ENCODE measurements around the gene SOX2. TPM values are rescaled to one million over a fixed set of nuclear protein-coding genes. Genes with fewer than 3 reads are reported as not detected.

SOX2 gene
- total RNA-seq, 2 donors from 2014 or later, result not detected

- peaks cover 4% of the 10 kb centered on the region for H3K36me3 Mint-ChIP-seq
- H3K27ac Mint-ChIP-seq, result no peak overlapping the region
- no peak overlapping the region for H3K4me3 Mint-ChIP-seq
- H3K4me1 Mint-ChIP-seq (ENCODE audit: low read depth in 2 of 2), result peaks cover 6% of the 10 kb centered on the region in 2 donors
- H3K9me3 Mint-ChIP-seq, result peaks cover 3% of the 10 kb centered on the region
- peaks cover 31 to 60% of the 10 kb centered on the region in 2 donors for H3K27me3 Mint-ChIP-seq
- DNase-seq (ENCODE audit: low spot score), result no peak
- ATAC-seq, result no peak
Measured at GRCh38 chr3:181712553-181713279, 991 bp downstream of the SOX2 start.

- H3K4me3 Mint-ChIP-seq, result no peak overlapping the region
- peaks cover 26 to 60% of the 10 kb centered on the region in 2 donors for H3K27me3 Mint-ChIP-seq
- H3K36me3 Mint-ChIP-seq, result peaks cover 4% of the 10 kb centered on the region
- ATAC-seq (no peak), DNase-seq (ENCODE audit: low spot score) (no peak)
- peaks cover 3% of the 10 kb centered on the region for H3K9me3 Mint-ChIP-seq
- peaks cover 6% of the 10 kb centered on the region in 2 donors for H3K4me1 Mint-ChIP-seq (ENCODE audit: low read depth in 2 of 2)
- H3K27ac Mint-ChIP-seq, result no peak overlapping the region
Measured at GRCh38 chr3:181713280-181713647, 1.5 kb downstream of the SOX2 start.

GRCh38 chr3:181713676-181714612, 2.2 kb downstream of the SOX2 start:
- DNase-seq (ENCODE audit: low spot score), result no peak
- H3K36me3 Mint-ChIP-seq, result peaks cover 4% of the 10 kb centered on the region
- H3K4me3 Mint-ChIP-seq, result no peak overlapping the region
- ATAC-seq, result no peak
- H3K27ac Mint-ChIP-seq, result no peak overlapping the region
- peaks cover 3% of the 10 kb centered on the region for H3K9me3 Mint-ChIP-seq
- H3K27me3 Mint-ChIP-seq, result peaks cover 32 to 64% of the 10 kb centered on the region in 2 donors
- peaks cover 6% of the 10 kb centered on the region in 2 donors for H3K4me1 Mint-ChIP-seq (ENCODE audit: low read depth in 2 of 2)

GRCh38 chr3:181715571-181716340, 4.0 kb downstream of the SOX2 start:
- H3K36me3 Mint-ChIP-seq, result peaks cover 4% of the 10 kb centered on the region
- no peaks in the 10 kb centered on the region for H3K4me1 Mint-ChIP-seq (ENCODE audit: low read depth in 2 of 2)
- peaks cover 39 to 68% of the 10 kb centered on the region in 2 donors for H3K27me3 Mint-ChIP-seq

GRCh38 chr3:181716966-181717365, 5.2 kb downstream of the SOX2 start:
- H3K36me3 Mint-ChIP-seq, result peaks cover 8% of the 10 kb centered on the region
- peaks cover 9% of the 10 kb centered on the region for H3K9me3 Mint-ChIP-seq
- no peak overlapping the region for H3K27ac Mint-ChIP-seq
- ATAC-seq, result no peak
- no peaks in the 10 kb centered on the region for H3K4me1 Mint-ChIP-seq (ENCODE audit: low read depth in 2 of 2)
- H3K27me3 Mint-ChIP-seq, result peaks cover 50 to 80% of the 10 kb centered on the region in 2 donors
- DNase-seq (ENCODE audit: low spot score), result no peak
- no peak overlapping the region for H3K4me3 Mint-ChIP-seq

More at GRCh38 chr3:181715571-181716340, 4.0 kb downstream of the SOX2 start:
- H3K4me3 Mint-ChIP-seq, result no peak overlapping the region
- ATAC-seq (no peak), DNase-seq (ENCODE audit: low spot score) (no peak)
- no peak overlapping the region for H3K27ac Mint-ChIP-seq
- H3K9me3 Mint-ChIP-seq, result peaks cover 3% of the 10 kb centered on the region

- peaks cover 8% of the 10 kb centered on the region for H3K36me3 Mint-ChIP-seq
- H3K4me3 Mint-ChIP-seq, result no peak overlapping the region
- no peaks in the 10 kb centered on the region for H3K4me1 Mint-ChIP-seq (ENCODE audit: low read depth in 2 of 2)
- H3K9me3 Mint-ChIP-seq, result peaks cover 9% of the 10 kb centered on the region
- no peak for ATAC-seq
- DNase-seq (ENCODE audit: low spot score), result no peak
- H3K27ac Mint-ChIP-seq, result no peak overlapping the region
- peaks cover 57 to 87% of the 10 kb centered on the region in 2 donors for H3K27me3 Mint-ChIP-seq
Measured at GRCh38 chr3:181717549-181718171, 5.9 kb downstream of the SOX2 start.

- peaks cover 11% of the 10 kb centered on the region for H3K36me3 Mint-ChIP-seq
- peaks cover 9% of the 10 kb centered on the region for H3K9me3 Mint-ChIP-seq
- H3K27ac Mint-ChIP-seq, result no peak overlapping the region
- H3K4me1 Mint-ChIP-seq (ENCODE audit: low read depth in 2 of 2), result no peaks in the 10 kb centered on the region
- no peak overlapping the region for H3K4me3 Mint-ChIP-seq
- no peak for ATAC-seq
- H3K27me3 Mint-ChIP-seq, result peaks cover 59 to 88% of the 10 kb centered on the region in 2 donors
- DNase-seq (ENCODE audit: low spot score), result no peak
Measured at GRCh38 chr3:181718369-181718768, 6.6 kb downstream of the SOX2 start.

GRCh38 chr3:181718987-181719911, 7.5 kb downstream of the SOX2 start:
- ATAC-seq (peak in 1 of 2 donors; percentile 20), DNase-seq (ENCODE audit: low spot score) (no peak)
- H3K27ac Mint-ChIP-seq, result no peak overlapping the region
- peaks cover 67 to 88% of the 10 kb centered on the region in 2 donors for H3K27me3 Mint-ChIP-seq
- H3K9me3 Mint-ChIP-seq, result peaks cover 13% of the 10 kb centered on the region
- peaks cover 20% of the 10 kb centered on the region for H3K36me3 Mint-ChIP-seq
- no peaks in the 10 kb centered on the region for H3K4me1 Mint-ChIP-seq (ENCODE audit: low read depth in 2 of 2)
- no peak overlapping the region for H3K4me3 Mint-ChIP-seq

GRCh38 chr3:181719991-181720680, 8.4 kb downstream of the SOX2 start:
- H3K27me3 Mint-ChIP-seq, result peaks cover 71 to 88% of the 10 kb centered on the region in 2 donors
- ATAC-seq, result no peak
- H3K9me3 Mint-ChIP-seq, result peaks cover 16% of the 10 kb centered on the region

GRCh38 chr3:181721046-181721875, 9.5 kb downstream of the SOX2 start:
- H3K36me3 Mint-ChIP-seq, result peaks cover 26% of the 10 kb centered on the region
- H3K9me3 Mint-ChIP-seq, result peaks cover 13% of the 10 kb centered on the region
- peaks cover 67 to 88% of the 10 kb centered on the region in 2 donors for H3K27me3 Mint-ChIP-seq
- no peak for ATAC-seq
- H3K4me1 Mint-ChIP-seq (ENCODE audit: low read depth in 2 of 2), result peaks cover 0 to 2% of the 10 kb centered on the region in 2 donors
- no peak for DNase-seq (ENCODE audit: low spot score)
- no peak overlapping the region for H3K4me3 Mint-ChIP-seq
- no peak overlapping the region for H3K27ac Mint-ChIP-seq

More at GRCh38 chr3:181719991-181720680, 8.4 kb downstream of the SOX2 start:
- DNase-seq (ENCODE audit: low spot score), result no peak
- Mint-ChIP-seq H3K27ac (no peak overlapping the region), H3K36me3 (peaks cover 26% of the 10 kb centered on the region), H3K4me3 (no peak overlapping the region), H3K4me1 (ENCODE audit: low read depth in 2 of 2) (no peaks in the 10 kb centered on the region)

GRCh38 chr3:181722156-181722555, 10.4 kb downstream of the SOX2 start:
- peaks cover 30% of the 10 kb centered on the region for H3K36me3 Mint-ChIP-seq
- no peak for ATAC-seq
- peaks cover 13% of the 10 kb centered on the region for H3K9me3 Mint-ChIP-seq
- H3K27ac Mint-ChIP-seq, result no peak overlapping the region
- no peak for DNase-seq (ENCODE audit: low spot score)
- H3K4me3 Mint-ChIP-seq, result no peak overlapping the region
- H3K4me1 Mint-ChIP-seq (ENCODE audit: low read depth in 2 of 2), result peaks cover 0 to 4% of the 10 kb centered on the region in 2 donors
- H3K27me3 Mint-ChIP-seq, result peaks cover 69 to 95% of the 10 kb centered on the region in 2 donors

All from natural killer cell treated with Interleukin-12 subunit alpha and Interleukin-12 subunit beta and Interleukin-15 and Interleukin-18, amount 100 ng/mL, for 72 hours (primary cell).